SU-DHL-6 (cell line): ENCODE measurements around the gene SCN4A.
A peak's percentile ranks its signal among the peaks of the same experiment; 100 is the strongest.
"Not testable (repeated sequence)": the region's sequence is repeated elsewhere in the genome, so short reads cannot be mapped to it uniquely, and the experiment has no call there.

ENCODE experiments used
- H2AFZ ChIP-seq: fragments of 200-600 bp; sonication (generic); 2 replicates; pipeline ENCODE4 v1.6.1; 2014; ENCODE audit warnings: low read depth, mild to moderate bottlenecking, moderate library complexity, mixed read lengths, antibody characterized with exemption, low read length; ENCODE audit not compliant: severe bottlenecking
- H3F3A ChIP-seq: fragments of 200-600 bp; shearing (Covaris generic); 2 replicates; pipeline ENCODE4 v1.6.0; 2016; ENCODE audit warnings: antibody characterized with exemption, mild to moderate bottlenecking; ENCODE audit not compliant: insufficient read depth
- H3K27ac ChIP-seq: fragments of 200-600 bp; sonication (generic); 2 replicates; pipeline ENCODE4 v1.5.1; 2016; ENCODE audit warnings: low read depth, mild to moderate bottlenecking, low read length, moderate library complexity, mixed read lengths
- H3K27me3 ChIP-seq: fragments of 200-600 bp; sonication (generic), shearing (Covaris generic); 2 replicates; pipeline ENCODE4 v1.6.0; 2014; ENCODE audit warnings: mild to moderate bottlenecking, low read length
- H3K36me3 ChIP-seq: fragments of 200-600 bp; sonication (generic); 2 replicates; pipeline ENCODE4 v1.6.1; 2014; ENCODE audit warnings: mild to moderate bottlenecking, low read length, mixed read lengths
- H3K4me2 ChIP-seq: fragments of 300-600, 200-600 bp; shearing (Covaris generic), sonication (generic); 2 replicates; pipeline ENCODE4 v1.6.0; 2014; ENCODE audit warnings: low read length, low read depth, mild to moderate bottlenecking; ENCODE audit not compliant: poor library complexity, severe bottlenecking
- H3K4me3 ChIP-seq: fragments of 200-600 bp; sonication (generic); 2 replicates; pipeline ENCODE4 v1.5.1; 2014; ENCODE audit warnings: antibody characterized with exemption, low read length, mild to moderate bottlenecking, mixed read lengths; ENCODE audit not compliant: insufficient read depth, poor library complexity, severe bottlenecking
- H3K79me2 ChIP-seq: fragments of 200-600 bp; sonication (generic); 2 replicates; pipeline ENCODE4 v1.6.1; 2014; ENCODE audit warnings: mild to moderate bottlenecking, low read length, moderate library complexity; ENCODE audit not compliant: insufficient read depth
- H3K9ac ChIP-seq: fragments of 200-600 bp; sonication (generic); 2 replicates; pipeline ENCODE4 v1.7.0; 2014; ENCODE audit warnings: mild to moderate bottlenecking, low read length
- H3K9me2 ChIP-seq: fragments of 200-600 bp; sonication (generic); replicated peaks from 2 replicates; pipeline ENCODE4 v1.6.1; 2014; ENCODE audit warnings: low read length; ENCODE audit not compliant: insufficient read depth
- H3K9me3 ChIP-seq: fragments of 200-600 bp; sonication (generic); 2 replicates; pipeline ENCODE4 v1.6.1; 2014; ENCODE audit warnings: low read length, mixed read lengths; ENCODE audit not compliant: insufficient read depth
- H4K20me1 ChIP-seq: fragments of 200-600 bp; sonication (generic); 2 replicates; pipeline ENCODE4 v1.6.1; 2014; ENCODE audit warnings: low read depth, mild to moderate bottlenecking, antibody characterized with exemption, low read length, moderate library complexity, mixed read lengths
- EZH2phosphoT487 ChIP-seq: fragments of 200-600 bp; sonication (generic), shearing (Covaris generic); conservative IDR thresholded peaks from 2 replicates; pipeline ENCODE4 v1.6.1; 2018; ENCODE audit warnings: mild to moderate bottlenecking, antibody characterized with exemption, low read length, moderate library complexity, mixed read lengths
- TF ChIP-seq, protein P1 (sequence below): fragments of 200-600 bp; sonication (generic); IDR thresholded peaks from one replicate; pipeline ENCODE4 v1.5.1; 2017; ENCODE audit warnings: antibody characterized with exemption, mild to moderate bottlenecking, low read length, moderate library complexity; ENCODE audit not compliant: insufficient read depth, poor library complexity, severe bottlenecking

SCN4A gene

DNA sequence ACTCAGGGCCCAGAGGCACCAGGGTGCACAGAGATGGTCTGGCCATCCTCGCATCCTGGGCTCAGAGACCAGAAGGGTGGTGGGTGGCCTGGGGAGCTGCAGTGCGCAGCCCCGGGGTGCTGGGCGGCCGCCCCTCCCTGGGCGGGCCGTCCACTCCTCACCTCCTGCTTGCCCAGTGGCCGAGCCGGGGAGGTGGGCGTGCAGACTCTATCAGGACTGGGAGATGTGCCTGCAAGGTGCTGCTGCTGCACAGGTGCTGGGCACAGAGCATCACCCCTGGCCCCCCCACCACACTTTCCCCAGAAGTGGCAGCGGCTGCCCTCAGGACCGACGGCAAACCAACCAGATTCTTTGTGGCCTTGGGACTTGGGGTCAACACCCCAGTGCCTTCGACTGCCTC, at the start of gene SCN4A:
Gene SCN4A (minus strand): TSS at position 123 of the 400 bp plus-strand sequence. CDS start 77 bp downstream, at position 46.
- no peak within 1 kb of the TSS for H3K4me2 ChIP-seq
- H3K27me3 ChIP-seq: no peaks in the 10 kb centered on the region
- TF ChIP-seq, protein P1, sequence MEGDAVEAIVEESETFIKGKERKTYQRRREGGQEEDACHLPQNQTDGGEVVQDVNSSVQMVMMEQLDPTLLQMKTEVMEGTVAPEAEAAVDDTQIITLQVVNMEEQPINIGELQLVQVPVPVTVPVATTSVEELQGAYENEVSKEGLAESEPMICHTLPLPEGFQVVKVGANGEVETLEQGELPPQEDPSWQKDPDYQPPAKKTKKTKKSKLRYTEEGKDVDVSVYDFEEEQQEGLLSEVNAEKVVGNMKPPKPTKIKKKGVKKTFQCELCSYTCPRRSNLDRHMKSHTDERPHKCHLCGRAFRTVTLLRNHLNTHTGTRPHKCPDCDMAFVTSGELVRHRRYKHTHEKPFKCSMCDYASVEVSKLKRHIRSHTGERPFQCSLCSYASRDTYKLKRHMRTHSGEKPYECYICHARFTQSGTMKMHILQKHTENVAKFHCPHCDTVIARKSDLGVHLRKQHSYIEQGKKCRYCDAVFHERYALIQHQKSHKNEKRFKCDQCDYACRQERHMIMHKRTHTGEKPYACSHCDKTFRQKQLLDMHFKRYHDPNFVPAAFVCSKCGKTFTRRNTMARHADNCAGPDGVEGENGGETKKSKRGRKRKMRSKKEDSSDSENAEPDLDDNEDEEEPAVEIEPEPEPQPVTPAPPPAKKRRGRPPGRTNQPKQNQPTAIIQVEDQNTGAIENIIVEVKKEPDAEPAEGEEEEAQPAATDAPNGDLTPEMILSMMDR: no peak
- TF ChIP-seq EZH2phosphoT487: no peak

DNA sequence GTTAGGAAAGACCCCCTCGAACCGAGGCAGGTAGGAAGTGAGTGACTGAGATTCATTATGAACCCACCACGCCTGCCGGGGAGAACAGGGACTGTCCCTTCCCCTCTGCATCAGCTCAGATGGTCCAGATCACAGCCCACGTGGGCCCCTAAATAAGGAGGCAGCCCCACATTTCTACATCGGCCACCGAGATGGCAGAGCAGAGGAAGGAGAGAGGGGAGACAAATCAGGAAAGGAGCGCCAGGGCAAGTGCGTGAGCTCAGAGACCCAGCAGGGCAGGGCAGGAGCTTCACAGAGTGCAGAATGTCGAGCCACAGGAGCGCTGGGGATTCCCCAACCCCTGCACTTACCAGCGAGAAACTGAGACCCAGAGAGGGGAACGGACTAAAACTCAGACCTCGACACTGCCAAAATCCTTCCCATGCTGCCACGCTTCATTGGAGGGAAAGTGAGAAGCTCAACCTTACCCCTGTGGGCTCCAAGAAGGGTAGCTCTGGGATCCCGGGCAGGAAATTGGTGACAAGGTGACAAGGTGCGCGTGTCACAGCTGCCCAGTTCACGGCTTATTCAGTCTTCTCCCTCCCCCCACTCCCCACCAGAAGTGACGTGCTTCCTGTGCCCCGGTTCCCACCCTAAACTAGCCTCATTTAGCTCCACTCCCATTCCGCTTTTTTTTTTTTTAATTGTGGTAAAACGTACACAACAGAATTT, 47.5 kb upstream of the SCN4A start, which contains the start of gene ICAM2:
Gene ICAM2 (minus strand): TSS at position 578 of the 711 bp plus-strand sequence. CDS start 13,942 bp downstream, outside the sequence.
- Histone ChIP-seq H3F3A (peaks cover 74% of the 10 kb centered on the region), H3K27me3 (no peaks in the 10 kb centered on the region), H3K9me3 (no peaks in the 10 kb centered on the region), H3K4me2 (peak within 1 kb of the TSS; percentile 99), H3K9me2 (no peaks in the 10 kb centered on the region), H3K9ac (peak within 1 kb of the TSS; percentile 80), H2AFZ (peak within 1 kb of the TSS; percentile 4), H3K79me2 (peaks cover 36% of the 10 kb centered on the region), H4K20me1 (no peaks in the 10 kb centered on the region), H3K36me3 (no peaks in the 10 kb centered on the region), H3K4me3 (peak within 1 kb of the TSS; percentile 65), H3K27ac (peak within 1 kb of the TSS; percentile 98)
- no peak for TF ChIP-seq EZH2phosphoT487
- TF ChIP-seq, protein P1: no peak

More for the DNA sequence above, at the start of gene SCN4A:
- Histone ChIP-seq H3K36me3 (no peaks in the 10 kb centered on the region), H3K79me2 (no peaks in the 10 kb centered on the region), H3K27ac (no peak within 1 kb of the TSS), H4K20me1 (no peaks in the 10 kb centered on the region), H3K9ac (no peak within 1 kb of the TSS), H2AFZ (no peak within 1 kb of the TSS), H3K4me3 (no peak within 1 kb of the TSS), H3K9me3 (no peaks in the 10 kb centered on the region), H3F3A (no peaks in the 10 kb centered on the region), H3K9me2 (no peaks in the 10 kb centered on the region)

DNA sequence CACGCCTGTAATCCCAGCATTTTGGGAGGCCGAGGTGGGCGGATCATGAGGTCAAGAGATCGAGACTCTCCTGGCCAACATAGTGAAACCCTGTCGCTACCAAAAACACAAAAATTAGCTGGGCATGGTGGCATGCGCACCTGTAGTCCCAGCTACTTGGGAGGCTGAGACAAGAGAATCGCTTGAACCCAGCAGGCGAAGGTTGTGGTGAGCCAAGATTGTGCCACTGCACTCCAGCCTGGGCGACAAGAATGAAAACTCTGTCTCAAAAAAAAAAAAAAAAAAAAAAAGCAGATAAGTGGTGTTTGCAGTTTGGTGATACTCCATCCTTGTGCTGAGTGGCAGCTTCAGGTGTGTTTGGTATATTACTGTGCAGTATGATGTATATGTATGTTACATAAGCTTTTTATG, 46.8 kb upstream of the SCN4A start:
- H3K27me3 ChIP-seq, H4K20me1 ChIP-seq, H3K9me3 ChIP-seq, H3K36me3 ChIP-seq, H3K9me2 ChIP-seq: not testable (repeated sequence)
- Histone ChIP-seq H3K4me2 (peak overlapping the region; percentile 99), H3K9ac (peak overlapping the region; percentile 80), H2AFZ (peak overlapping the region; percentile 4), H3K27ac (peak overlapping the region; percentile 98), H3K79me2 (peaks cover 42% of the 10 kb centered on the region), H3K4me3 (peak overlapping the region; percentile 65), H3F3A (peaks cover 72% of the 10 kb centered on the region)

DNA sequence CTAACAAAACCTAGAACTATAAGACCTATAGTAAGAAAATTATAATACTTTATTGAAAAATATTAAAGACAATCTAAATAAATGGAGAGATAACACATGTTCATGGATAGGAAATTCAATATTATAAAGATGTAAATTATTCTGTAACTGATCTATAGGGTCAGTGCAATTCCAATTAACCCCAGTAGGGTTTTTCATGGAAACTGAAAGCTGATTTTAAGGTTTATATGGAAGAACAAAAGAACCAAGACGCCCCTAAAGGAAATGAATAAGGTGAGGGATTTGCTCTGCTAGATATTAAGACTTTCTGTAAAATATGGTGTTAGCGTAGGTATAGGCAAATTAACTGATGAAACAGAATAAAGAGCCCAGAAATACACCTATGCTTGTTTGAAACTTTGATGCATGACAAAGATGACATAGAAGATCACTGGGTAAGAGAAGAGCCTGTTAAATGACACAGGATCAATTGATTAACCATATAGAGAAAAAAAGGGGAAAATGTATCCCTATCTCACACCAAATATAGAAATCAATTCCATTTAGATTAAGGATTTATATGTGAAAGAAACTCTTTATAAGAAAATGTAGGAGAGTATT, 44.8 kb upstream of the SCN4A start:
- Histone ChIP-seq H4K20me1 (no peaks in the 10 kb centered on the region), H3F3A (peaks cover 59% of the 10 kb centered on the region), H3K4me2 (peak overlapping the region; percentile 99), H3K79me2 (peaks cover 58% of the 10 kb centered on the region), H2AFZ (no peak overlapping the region), H3K9me2 (no peaks in the 10 kb centered on the region), H3K27me3 (no peaks in the 10 kb centered on the region), H3K9ac (peak overlapping the region; percentile 56), H3K9me3 (no peaks in the 10 kb centered on the region), H3K4me3 (peak overlapping the region; percentile 65), H3K27ac (peak overlapping the region; percentile 98), H3K36me3 (no peaks in the 10 kb centered on the region)
- no peak for TF ChIP-seq EZH2phosphoT487
- TF ChIP-seq, protein P1: no peak
